Type B pancreatic cell (in vitro differentiated cells): Measurements from ENCODE around the gene AGPAT3. TPM values are rescaled to one million over a fixed set of nuclear protein-coding genes. Genes with fewer than 3 reads are reported as not detected.
"Not testable (repeated sequence)": the region's sequence is repeated elsewhere in the genome, so short reads cannot be mapped to it uniquely, and the experiment has no call there.

Experiments
- DNase-seq: peaks from one replicate; pipeline ENCODE4 v3.0.0; 2021; ENCODE audit warnings: mixed read lengths; ENCODE audit not compliant: unreplicated experiment; ENCODE audit errors: extremely low spot score
- H3K27ac Mint-ChIP-seq: 2 replicates; pipeline ENCODE4 v1.8.0; 2021; ENCODE audit warnings: mild to moderate bottlenecking, mixed read lengths
- H3K27me3 Mint-ChIP-seq: 2 replicates; pipeline ENCODE4 v1.8.0; 2021; ENCODE audit warnings: mixed read lengths
- H3K36me3 Mint-ChIP-seq: 2 replicates; pipeline ENCODE4 v1.8.0; 2021; ENCODE audit warnings: mixed read lengths
- H3K4me1 Mint-ChIP-seq: one replicate; pipeline ENCODE4 v1.8.0; 2021; ENCODE audit warnings: mixed read lengths; ENCODE audit not compliant: unreplicated experiment
- H3K4me3 Mint-ChIP-seq: 2 replicates; pipeline ENCODE4 v1.8.0; 2021; ENCODE audit warnings: mild to moderate bottlenecking, mixed read lengths
- H3K9me3 Mint-ChIP-seq: 2 replicates; pipeline ENCODE4 v1.8.0; 2021; ENCODE audit warnings: mixed read lengths
- total RNA-seq: library from RNA; stranded (reverse); gene quantifications from 2 replicates; pipeline ENCODE4 v1.2.1, GENCODE V29; 2021; ENCODE audit warnings: low replicate concordance
- TF ChIP-seq, protein P1 (sequence below): fragments of 200-600 bp; sonication (generic); conservative IDR thresholded peaks from 2 replicates; pipeline ENCODE4 v1.5.0; 2021; ENCODE audit warnings: antibody characterized with exemption, mild to moderate bottlenecking

The AGPAT3 gene
- total RNA-seq, 1 donor from 2014 or later: 59.2 TPM

DNA sequence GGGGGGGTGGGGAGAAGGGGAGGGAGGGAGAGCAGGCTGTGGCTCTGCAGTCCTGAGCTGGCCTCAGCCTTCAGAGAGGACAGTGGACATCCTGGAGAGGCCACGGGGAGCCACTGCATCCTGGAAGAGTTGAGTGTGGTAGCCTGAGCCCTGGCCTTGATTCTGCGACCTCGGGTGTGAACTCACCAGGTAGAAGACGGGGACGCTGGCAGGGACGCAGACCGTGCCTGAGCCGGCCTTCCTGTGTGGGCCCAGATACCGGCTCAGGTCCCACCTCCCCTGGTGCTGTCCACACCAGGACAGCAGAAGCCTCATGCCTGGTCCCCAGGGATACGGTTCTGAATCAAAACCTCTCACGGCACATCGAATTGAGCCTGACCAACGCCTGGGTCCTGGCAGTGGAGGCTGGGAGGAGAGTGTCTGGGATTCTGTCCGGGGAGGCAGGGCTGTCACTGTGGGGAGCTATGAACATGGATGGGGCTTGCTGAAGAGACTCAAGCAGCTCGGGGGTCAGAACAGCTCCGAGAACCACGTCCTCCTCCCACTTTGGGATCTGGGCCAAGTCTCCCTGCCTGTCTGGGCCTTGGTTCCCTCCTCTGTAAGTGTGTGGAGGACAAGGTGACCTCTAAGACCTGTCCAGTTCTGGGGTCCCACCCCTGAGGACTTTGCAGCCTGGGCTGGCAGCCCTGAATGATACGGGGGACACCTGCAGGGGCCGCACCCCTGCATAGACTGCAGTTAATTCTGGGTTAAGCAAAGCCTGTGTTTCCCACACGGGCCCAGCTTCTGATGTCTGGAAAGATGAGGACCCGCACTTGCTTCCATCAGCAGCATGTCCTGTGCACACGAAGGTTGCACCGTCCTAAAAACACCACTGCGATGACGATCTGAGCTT lies 45.3 kb upstream of the AGPAT3 start:
- peaks cover 5% of the 10 kb centered on the region for H3K9me3 Mint-ChIP-seq
- no peak overlapping the region for H3K27ac Mint-ChIP-seq
- H3K4me1 Mint-ChIP-seq: peaks cover 2% of the 10 kb centered on the region
- H3K36me3 Mint-ChIP-seq: no peaks in the 10 kb centered on the region
- H3K4me3 Mint-ChIP-seq: no peak overlapping the region
- H3K27me3 Mint-ChIP-seq: no peaks in the 10 kb centered on the region
- DNase-seq: no peak
- TF ChIP-seq, protein P1, sequence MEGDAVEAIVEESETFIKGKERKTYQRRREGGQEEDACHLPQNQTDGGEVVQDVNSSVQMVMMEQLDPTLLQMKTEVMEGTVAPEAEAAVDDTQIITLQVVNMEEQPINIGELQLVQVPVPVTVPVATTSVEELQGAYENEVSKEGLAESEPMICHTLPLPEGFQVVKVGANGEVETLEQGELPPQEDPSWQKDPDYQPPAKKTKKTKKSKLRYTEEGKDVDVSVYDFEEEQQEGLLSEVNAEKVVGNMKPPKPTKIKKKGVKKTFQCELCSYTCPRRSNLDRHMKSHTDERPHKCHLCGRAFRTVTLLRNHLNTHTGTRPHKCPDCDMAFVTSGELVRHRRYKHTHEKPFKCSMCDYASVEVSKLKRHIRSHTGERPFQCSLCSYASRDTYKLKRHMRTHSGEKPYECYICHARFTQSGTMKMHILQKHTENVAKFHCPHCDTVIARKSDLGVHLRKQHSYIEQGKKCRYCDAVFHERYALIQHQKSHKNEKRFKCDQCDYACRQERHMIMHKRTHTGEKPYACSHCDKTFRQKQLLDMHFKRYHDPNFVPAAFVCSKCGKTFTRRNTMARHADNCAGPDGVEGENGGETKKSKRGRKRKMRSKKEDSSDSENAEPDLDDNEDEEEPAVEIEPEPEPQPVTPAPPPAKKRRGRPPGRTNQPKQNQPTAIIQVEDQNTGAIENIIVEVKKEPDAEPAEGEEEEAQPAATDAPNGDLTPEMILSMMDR: no peak

DNA sequence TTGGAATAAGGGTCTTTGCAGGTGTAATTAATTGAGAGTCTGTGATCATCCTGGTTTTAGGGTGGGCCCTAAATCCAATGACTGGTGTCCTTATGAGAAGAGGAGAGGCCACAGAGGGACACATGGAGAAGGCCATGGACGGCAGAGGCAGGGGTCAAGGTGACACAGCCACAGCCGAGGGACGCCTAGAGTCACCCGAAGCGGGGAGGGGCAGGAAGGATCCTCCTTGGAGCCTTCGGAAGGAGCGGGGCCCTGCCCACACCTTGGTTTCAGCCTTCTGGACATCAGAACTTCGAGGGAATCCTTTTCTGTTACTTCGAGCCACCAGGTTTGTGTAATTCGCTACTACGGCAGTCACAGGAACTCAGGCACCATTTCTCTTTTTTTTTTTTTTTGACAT lies 44.6 kb upstream of the AGPAT3 start:
- TF ChIP-seq, protein P1: no peak
- Mint-ChIP-seq H3K36me3 (no peaks in the 10 kb centered on the region), H3K9me3 (peaks cover 5% of the 10 kb centered on the region), H3K27ac (no peak overlapping the region), H3K4me3 (no peak overlapping the region), H3K4me1 (no peaks in the 10 kb centered on the region), H3K27me3 (no peaks in the 10 kb centered on the region)
- DNase-seq: no peak

DNA sequence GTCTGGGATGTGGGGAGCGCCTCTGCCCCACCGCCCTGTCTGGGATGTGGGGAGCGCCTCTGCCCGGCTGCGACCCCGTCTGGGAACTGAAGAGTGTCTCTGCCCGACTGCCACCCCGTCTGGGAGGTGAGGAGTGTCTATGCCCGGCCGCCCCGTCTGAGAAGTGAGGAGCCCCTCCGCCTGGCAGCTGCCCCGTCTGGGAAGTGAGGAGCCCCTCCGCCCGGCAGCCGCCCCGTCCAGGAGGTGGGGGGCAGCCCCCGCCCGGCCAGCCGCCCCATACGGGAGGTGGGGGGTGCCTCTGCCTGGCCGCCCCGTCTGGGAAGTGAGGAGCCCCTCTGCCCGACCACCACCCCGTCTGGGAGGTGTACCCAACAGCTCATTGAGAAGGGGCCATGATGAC lies 42.9 kb upstream of the AGPAT3 start:
- H3K27me3 Mint-ChIP-seq, H3K27ac Mint-ChIP-seq, DNase-seq, H3K36me3 Mint-ChIP-seq, H3K4me1 Mint-ChIP-seq, H3K9me3 Mint-ChIP-seq, H3K4me3 Mint-ChIP-seq: not testable (repeated sequence)

DNA sequence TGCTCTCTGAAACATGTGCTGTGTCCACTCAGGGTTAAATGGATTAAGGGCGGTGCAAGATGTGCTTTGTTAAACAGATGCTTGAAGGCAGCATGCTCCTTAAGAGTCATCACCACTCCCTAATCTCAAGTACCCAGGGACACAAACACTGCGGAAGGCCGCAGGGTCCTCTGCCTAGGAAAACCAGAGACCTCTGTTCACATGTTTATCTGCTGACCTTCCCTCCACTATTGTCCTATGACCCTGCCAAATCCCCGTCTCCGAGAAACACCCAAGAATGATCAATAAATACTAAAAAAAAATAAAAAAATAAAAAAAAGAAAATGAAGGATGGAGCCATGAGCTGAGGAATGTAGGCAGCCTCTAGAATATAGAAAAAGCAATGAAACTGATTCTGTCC lies 42.3 kb upstream of the AGPAT3 start:
- not testable (repeated sequence) for H3K27me3 Mint-ChIP-seq, H3K4me1 Mint-ChIP-seq, H3K9me3 Mint-ChIP-seq, DNase-seq, H3K27ac Mint-ChIP-seq, H3K4me3 Mint-ChIP-seq, H3K36me3 Mint-ChIP-seq

DNA sequence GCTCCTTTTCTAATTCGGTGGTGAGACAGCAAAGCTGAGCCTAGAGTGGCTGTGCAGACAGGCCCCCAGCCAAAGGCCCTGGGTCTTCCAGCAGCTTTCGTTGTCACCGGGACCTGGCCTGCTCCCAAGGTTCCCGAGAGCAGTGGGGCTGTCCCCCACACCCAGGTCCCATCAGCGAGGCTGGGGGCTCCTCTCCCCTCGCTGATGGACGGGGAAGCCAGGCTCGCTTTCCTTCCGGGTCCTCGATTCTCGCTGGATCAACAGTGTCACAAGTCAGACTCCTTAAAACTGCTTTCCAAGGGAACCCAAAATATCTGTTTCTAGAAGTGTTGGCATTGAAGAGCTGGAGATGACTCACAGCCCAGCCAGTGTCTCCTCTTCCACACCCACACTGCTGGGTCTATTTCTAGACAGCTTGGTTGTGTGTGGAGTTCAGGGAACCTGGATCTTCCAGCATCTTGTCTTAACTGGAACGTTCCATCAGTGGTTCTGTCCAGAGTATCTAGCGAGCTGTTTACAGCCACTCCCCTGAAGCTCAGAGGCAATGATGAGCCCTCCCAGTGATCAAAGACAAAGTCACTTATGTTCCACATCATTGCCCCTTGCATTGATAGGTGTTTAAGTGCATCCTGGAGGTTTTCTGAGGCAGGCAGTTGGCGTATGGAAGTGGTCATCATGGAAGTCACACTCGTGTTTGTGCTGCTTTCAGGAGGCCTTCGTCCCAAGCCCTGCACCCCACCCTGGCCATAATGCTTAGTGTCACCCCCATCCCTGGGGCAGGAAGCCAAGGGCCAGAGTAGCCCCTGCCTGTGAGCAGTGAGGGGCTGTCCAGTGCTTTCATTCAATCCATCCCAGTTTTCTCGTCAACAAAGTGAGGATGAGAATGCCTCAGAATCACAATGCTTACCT lies 40.4 kb upstream of the AGPAT3 start:
- no peak for DNase-seq
- peaks cover 5% of the 10 kb centered on the region for H3K4me1 Mint-ChIP-seq
- H3K9me3 Mint-ChIP-seq: no peaks in the 10 kb centered on the region
- no peak overlapping the region for H3K27ac Mint-ChIP-seq
- no peak overlapping the region for H3K4me3 Mint-ChIP-seq
- H3K27me3 Mint-ChIP-seq: peaks cover 7% of the 10 kb centered on the region
- H3K36me3 Mint-ChIP-seq: no peaks in the 10 kb centered on the region
- TF ChIP-seq, protein P1: no peak

DNA sequence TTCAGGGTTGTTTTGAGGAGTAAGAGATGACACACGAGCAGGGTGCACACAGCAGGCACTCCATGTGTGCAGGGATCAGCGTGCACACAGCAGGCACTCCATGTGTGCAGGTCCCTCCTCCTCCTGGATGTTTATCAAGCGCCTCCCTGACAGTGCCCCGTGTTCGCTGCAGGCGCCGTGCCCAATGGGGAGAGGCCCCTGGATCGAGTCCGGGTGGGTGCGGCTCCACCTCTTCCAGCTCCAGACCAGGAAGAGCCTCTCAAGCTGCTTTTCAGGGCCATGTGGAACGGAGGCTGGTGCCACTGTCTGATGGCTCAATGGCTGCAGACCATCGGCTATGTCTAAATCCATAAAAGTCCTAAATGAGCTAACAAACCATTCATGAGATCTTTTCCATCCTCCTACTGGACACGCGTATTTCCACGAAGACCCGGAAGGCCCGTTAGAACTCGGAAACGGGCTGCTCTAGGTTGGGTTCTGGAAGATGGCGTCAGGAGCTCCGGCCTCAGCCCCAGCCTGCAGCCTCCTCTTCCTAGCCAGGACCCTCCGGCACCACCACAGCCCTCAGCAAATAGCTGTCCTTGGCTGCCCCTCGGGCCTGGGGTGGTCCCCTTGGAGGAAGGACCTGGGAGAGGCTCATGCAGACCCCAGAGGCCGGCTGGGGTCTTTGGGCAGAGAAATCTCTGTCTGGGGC lies 39.6 kb upstream of the AGPAT3 start:
- DNase-seq: no peak
- Mint-ChIP-seq H3K9me3 (no peaks in the 10 kb centered on the region), H3K4me1 (peaks cover 5% of the 10 kb centered on the region), H3K27ac (no peak overlapping the region), H3K36me3 (no peaks in the 10 kb centered on the region), H3K27me3 (peaks cover 7% of the 10 kb centered on the region), H3K4me3 (no peak overlapping the region)
- TF ChIP-seq, protein P1: no peak
